Measurements from ENCODE around the gene GPR152. TPM values are rescaled to one million over a fixed set of nuclear protein-coding genes. Genes with fewer than 3 reads are reported as not detected.
"Not testable (repeated sequence)": the region's sequence is repeated elsewhere in the genome, so short reads cannot be mapped to it uniquely, and the experiment has no call there.

The GPR152 gene
- total RNA-seq, 1 experiment from 2014 or later = not detected

DNA sequence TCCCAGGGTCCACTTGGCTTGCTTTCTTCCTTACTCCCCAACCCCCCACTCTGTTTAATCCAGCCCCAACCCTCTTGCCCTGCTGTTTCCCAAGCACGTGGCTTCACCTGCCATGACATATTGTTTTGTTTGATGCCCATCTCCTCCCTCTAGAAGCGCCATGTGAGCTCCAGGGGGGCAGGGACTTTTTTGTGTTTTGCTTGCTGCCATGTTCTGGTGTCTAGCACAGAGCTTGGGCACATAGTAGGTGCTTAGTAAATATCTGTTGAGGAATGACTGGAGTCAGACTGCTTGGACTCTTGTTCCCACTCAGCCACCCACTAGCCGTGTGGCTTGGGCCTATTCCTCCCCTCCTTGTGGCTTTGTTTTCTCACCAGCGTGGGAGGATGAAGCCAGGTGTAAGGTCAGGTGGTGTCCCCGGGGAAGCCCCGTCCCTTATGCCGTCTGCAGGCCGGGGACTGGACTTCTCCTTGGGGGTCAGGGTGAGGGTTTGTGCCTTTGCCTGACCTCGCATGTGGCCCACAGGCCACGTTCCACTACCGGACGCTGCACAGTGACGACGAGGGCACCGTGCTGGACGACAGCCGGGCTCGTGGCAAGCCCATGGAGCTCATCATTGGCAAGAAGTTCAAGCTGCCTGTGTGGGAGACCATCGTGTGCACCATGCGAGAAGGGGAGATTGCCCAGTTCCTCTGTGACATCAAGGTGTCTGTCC is 34.1 kb upstream of the GPR152 start:
- no peak overlapping the region for H2BK12ac ChIP-seq (ENCODE audit: insufficient read length, low read depth, low read length)
- no peak overlapping the region for H2AFZ ChIP-seq (ENCODE audit: low read length)
- no peak overlapping the region for H3K4me2 ChIP-seq (ENCODE audit: insufficient read depth, insufficient read length, low read length)
- H2BK20ac ChIP-seq (ENCODE audit: low read depth, low read length, poor library complexity, severe bottlenecking) = no peak overlapping the region
- TF ChIP-seq, protein P1, sequence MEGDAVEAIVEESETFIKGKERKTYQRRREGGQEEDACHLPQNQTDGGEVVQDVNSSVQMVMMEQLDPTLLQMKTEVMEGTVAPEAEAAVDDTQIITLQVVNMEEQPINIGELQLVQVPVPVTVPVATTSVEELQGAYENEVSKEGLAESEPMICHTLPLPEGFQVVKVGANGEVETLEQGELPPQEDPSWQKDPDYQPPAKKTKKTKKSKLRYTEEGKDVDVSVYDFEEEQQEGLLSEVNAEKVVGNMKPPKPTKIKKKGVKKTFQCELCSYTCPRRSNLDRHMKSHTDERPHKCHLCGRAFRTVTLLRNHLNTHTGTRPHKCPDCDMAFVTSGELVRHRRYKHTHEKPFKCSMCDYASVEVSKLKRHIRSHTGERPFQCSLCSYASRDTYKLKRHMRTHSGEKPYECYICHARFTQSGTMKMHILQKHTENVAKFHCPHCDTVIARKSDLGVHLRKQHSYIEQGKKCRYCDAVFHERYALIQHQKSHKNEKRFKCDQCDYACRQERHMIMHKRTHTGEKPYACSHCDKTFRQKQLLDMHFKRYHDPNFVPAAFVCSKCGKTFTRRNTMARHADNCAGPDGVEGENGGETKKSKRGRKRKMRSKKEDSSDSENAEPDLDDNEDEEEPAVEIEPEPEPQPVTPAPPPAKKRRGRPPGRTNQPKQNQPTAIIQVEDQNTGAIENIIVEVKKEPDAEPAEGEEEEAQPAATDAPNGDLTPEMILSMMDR (conservative IDR thresholded peaks at IDR 0.05) = no peak
- H4K5ac ChIP-seq (ENCODE audit: insufficient read length, low read depth, low read length) = no peak overlapping the region
- no peak overlapping the region for H3T11ph ChIP-seq (ENCODE audit: low read length)
- H2AK5ac ChIP-seq (ENCODE audit: insufficient read length, low read length) = no peak overlapping the region
- H3K36me3 Mint-ChIP-seq (ENCODE audit: insufficient read depth in 1 of 3, low read depth in 3 of 3) = peaks cover 9 to 26% (median 20%) of the 10 kb centered on the region in 3 experiments
- no peaks in the 10 kb centered on the region for H3K79me2 ChIP-seq (ENCODE audit: insufficient read depth, low read length)
- no peak overlapping the region for H3K18ac ChIP-seq (ENCODE audit: insufficient read length, low read depth, low read length)
- H3K56ac ChIP-seq (ENCODE audit: insufficient read length, low read depth, low read length) = no peak overlapping the region
- peaks cover 22% of the 10 kb centered on the region for H3K27me3 Mint-ChIP-seq (ENCODE audit: low read depth)
- H3K27me3 ChIP-seq (ENCODE audit: insufficient read depth, low read length) = no peaks in the 10 kb centered on the region; the same call in 1 of the 2 replicates
- H4K8ac ChIP-seq (replicated peaks; ENCODE audit: insufficient read length, low read depth, low read length) = no peak overlapping the region
- no peaks in the 10 kb centered on the region for H3K9me3 Mint-ChIP-seq
- no peak overlapping the region for H3K27ac ChIP-seq (ENCODE audit: insufficient read length, low read depth, low read length)
- no peak overlapping the region for H2BK15ac ChIP-seq (ENCODE audit: low read depth, low read length)
- peak overlapping the region in 1 of 3 experiments; percentile 25; a peak in 2 of 7 replicates for H3K27ac Mint-ChIP-seq
- no peak overlapping the region for H4K91ac ChIP-seq (ENCODE audit: insufficient read length, low read depth, low read length)
- no peak overlapping the region; the same call in 1 of the 2 replicates for H3K14ac ChIP-seq (ENCODE audit: insufficient read depth, low read length)
- H3K4me1 Mint-ChIP-seq = peaks cover 19 to 25% of the 10 kb centered on the region in 2 experiments
- no peak overlapping the region for H3K4ac ChIP-seq (ENCODE audit: low read depth, low read length)
- no peak overlapping the region for H3K9ac ChIP-seq (ENCODE audit: extremely low read depth, insufficient read length, low read length)
- no peak overlapping the region for H2BK120ac ChIP-seq (ENCODE audit: low read depth, low read length, poor library complexity, severe bottlenecking)
- no peak overlapping the region for H3K23ac ChIP-seq (ENCODE audit: insufficient read length, low read depth, low read length)
- H3K23me2 ChIP-seq (ENCODE audit: insufficient read length, low read depth, low read length, poor library complexity, severe bottlenecking) = no peaks in the 10 kb centered on the region
- no peak overlapping the region for H3K4me3 Mint-ChIP-seq
- WGBS (ENCODE audit: extremely low coverage, insufficient read length, low lambda C conversion rate) = no CpG with 5 or more reads among the region's 20 CpGs
- H3K79me1 ChIP-seq (ENCODE audit: insufficient read depth, low read depth, low read length, poor library complexity, severe bottlenecking) = no peaks in the 10 kb centered on the region
- no peak overlapping the region for H2BK5ac ChIP-seq (ENCODE audit: insufficient read length, low read length)
- H3K9me3 ChIP-seq (ENCODE audit: control insufficient read depth, low read depth, low read length) = no peaks in the 10 kb centered on the region
- DNase-seq = no peak
- no peaks in the 10 kb centered on the region for H4K20me1 ChIP-seq (ENCODE audit: control insufficient read depth, insufficient read depth, insufficient read length)
- H3K4me1 ChIP-seq (ENCODE audit: insufficient read depth, low read length) = no peaks in the 10 kb centered on the region; the same call in 1 of the 2 replicates

DNA sequence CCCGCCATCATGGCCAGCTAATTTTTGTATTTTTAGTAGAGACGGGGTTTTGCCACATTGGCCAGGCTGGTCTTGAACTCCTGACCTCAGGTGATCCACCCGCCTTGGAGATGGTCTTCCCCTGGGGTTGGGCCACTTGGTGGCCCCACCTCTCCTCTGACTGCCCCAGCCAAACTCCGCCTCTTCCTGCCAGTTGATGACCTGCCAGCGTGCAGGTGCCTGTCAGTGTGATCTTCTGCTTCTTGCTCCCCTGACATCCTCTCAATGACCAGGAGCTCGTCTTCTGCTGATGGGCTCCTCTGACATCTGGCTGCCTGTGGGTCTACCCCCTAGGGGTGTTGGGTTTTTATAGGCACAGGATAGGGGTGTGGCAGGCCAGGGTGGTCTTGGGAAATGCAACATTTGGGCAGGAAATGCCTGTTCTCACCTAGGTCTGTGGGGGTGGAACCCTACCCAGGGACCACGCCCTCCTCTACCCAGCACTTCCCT is 33.4 kb upstream of the GPR152 start:
- H2BK5ac ChIP-seq (ENCODE audit: insufficient read length, low read length); H2BK20ac ChIP-seq (ENCODE audit: low read depth, low read length, poor library complexity, severe bottlenecking); H2BK120ac ChIP-seq (ENCODE audit: low read depth, low read length, poor library complexity, severe bottlenecking); H3K9me3 Mint-ChIP-seq; H3K4me2 ChIP-seq (ENCODE audit: insufficient read depth, insufficient read length, low read length); H3K27me3 ChIP-seq (ENCODE audit: insufficient read depth, low read length); H3K14ac ChIP-seq (ENCODE audit: insufficient read depth, low read length); H3K23me2 ChIP-seq (ENCODE audit: insufficient read length, low read depth, low read length, poor library complexity, severe bottlenecking); H3K4ac ChIP-seq (ENCODE audit: low read depth, low read length); H3K79me2 ChIP-seq (ENCODE audit: insufficient read depth, low read length); H2BK12ac ChIP-seq (ENCODE audit: insufficient read length, low read depth, low read length); H4K20me1 ChIP-seq (ENCODE audit: control insufficient read depth, insufficient read depth, insufficient read length); H3K79me1 ChIP-seq (ENCODE audit: insufficient read depth, low read depth, low read length, poor library complexity, severe bottlenecking); H2AFZ ChIP-seq (ENCODE audit: low read length); H3K56ac ChIP-seq (ENCODE audit: insufficient read length, low read depth, low read length); H3K18ac ChIP-seq (ENCODE audit: insufficient read length, low read depth, low read length); H4K8ac ChIP-seq (replicated peaks; ENCODE audit: insufficient read length, low read depth, low read length); H3K4me3 Mint-ChIP-seq; H3K9me3 ChIP-seq (ENCODE audit: control insufficient read depth, low read depth, low read length); H2BK15ac ChIP-seq (ENCODE audit: low read depth, low read length); H3K9ac ChIP-seq (ENCODE audit: extremely low read depth, insufficient read length, low read length); H3K4me1 ChIP-seq (ENCODE audit: insufficient read depth, low read length); H2AK5ac ChIP-seq (ENCODE audit: insufficient read length, low read length); H3K27ac ChIP-seq (ENCODE audit: insufficient read length, low read depth, low read length); H3T11ph ChIP-seq (ENCODE audit: low read length); H4K91ac ChIP-seq (ENCODE audit: insufficient read length, low read depth, low read length); H3K23ac ChIP-seq (ENCODE audit: insufficient read length, low read depth, low read length); H4K5ac ChIP-seq (ENCODE audit: insufficient read length, low read depth, low read length); H3K27ac Mint-ChIP-seq: not testable (repeated sequence)
- Mint-ChIP-seq H3K36me3 (ENCODE audit: insufficient read depth in 1 of 3, low read depth in 3 of 3) (peaks cover 9 to 22% (median 18%) of the 10 kb centered on the region in 3 experiments), H3K4me1 (peaks cover 19 to 25% of the 10 kb centered on the region in 2 experiments), H3K27me3 (ENCODE audit: low read depth) (peaks cover 24% of the 10 kb centered on the region)
- WGBS (ENCODE audit: extremely low coverage, insufficient read length, low lambda C conversion rate) = no CpG with 5 or more reads among the region's 7 CpGs
- DNase-seq = peak; percentile 73
